Neural progenitor cell (in vitro differentiated cells): Measurements from ENCODE around the gene CLEC4G.

Experiments
- CTCF ChIP-seq: fragments of 200-600 bp; sonication (generic); IDR thresholded peaks from 2 replicates; pipeline ENCODE4 v1.5.1; 2017; ENCODE audit warnings: antibody characterized with exemption, mild to moderate bottlenecking
- EZH2 ChIP-seq: fragments of 200-600 bp; sonication (generic); IDR thresholded peaks from 2 replicates; pipeline ENCODE4 v1.6.1; 2017; ENCODE audit warnings: antibody characterized with exemption, mild to moderate bottlenecking, moderate library complexity

GRCh38 chr19:7740682-7741054, 8.8 kb upstream of the CLEC4G start:
- TF ChIP-seq CTCF (no peak), EZH2 (no peak)
